OCI-M1 (cell line): Measurements from ENCODE around the gene C11orf87.

Experiments used
- DNase-seq: peaks from one replicate; lab custom pipeline; 2025; lab: John Stamatoyannopoulos, UW

The C11orf87 gene

GRCh38 chr11:109421981-109422869 is at the start of gene C11orf87:
Gene C11orf87 (plus strand): TSS chr11:109422190. CDS start chr11:109423634, 1,444 bp downstream.
- DNase-seq, result no peak

DNA sequence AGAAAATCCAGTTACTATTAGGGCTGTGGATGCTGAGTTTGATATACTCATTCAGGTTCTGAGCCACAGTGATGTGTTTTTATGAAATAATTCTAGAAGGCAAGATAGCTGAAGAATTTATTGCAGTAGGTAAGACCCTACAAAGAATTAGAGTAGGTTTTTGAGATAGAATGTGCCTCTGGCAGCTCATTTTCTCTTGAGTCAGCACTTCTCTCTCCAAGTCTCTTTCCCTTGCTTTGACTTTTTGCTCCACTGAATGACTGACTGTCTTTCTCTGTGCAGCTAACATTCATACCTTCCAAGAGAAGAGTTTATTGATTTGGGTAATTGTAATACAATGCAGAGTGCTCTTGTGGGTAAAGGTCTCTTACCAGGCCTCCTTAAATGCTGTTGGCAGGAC is 48.0 kb upstream of the C11orf87 start:
- DNase-seq, result no peak

GRCh38 chr11:109374441-109374840 is 47.5 kb upstream of the C11orf87 start:
- no peak for DNase-seq

DNA sequence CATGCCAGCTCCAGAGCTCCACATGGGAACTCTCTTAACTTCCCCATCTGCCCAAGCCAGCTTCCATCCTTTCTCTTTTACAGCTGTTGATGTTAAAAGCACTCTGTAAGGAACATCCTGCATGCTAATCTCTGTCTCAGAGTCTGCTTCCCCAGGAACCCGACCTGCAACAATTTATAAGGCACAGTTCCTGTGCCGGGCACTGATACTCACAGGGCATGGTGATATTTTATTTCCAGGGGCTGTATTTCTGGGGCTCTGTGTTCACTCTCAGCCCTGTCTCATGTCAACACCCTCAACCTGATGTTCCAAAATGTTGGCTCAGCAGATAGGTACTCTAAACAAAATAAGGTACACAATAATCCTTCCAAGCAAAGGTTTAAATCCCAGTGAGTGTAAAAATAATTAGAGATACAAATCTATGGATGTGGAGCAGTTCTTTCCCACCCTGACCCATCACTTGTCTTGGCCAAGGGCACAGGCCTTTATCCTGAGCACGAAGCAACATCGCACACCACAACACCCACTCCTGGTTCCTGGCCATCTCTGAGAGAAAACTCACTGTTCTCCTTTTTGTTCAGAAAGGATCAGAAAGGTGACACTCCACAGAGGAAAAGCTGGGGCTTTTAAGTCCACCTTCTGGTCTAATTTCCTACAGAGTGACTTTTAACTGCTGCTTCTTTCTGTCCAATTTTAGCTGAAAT is 44.8 kb upstream of the C11orf87 start:
- no peak for DNase-seq

DNA sequence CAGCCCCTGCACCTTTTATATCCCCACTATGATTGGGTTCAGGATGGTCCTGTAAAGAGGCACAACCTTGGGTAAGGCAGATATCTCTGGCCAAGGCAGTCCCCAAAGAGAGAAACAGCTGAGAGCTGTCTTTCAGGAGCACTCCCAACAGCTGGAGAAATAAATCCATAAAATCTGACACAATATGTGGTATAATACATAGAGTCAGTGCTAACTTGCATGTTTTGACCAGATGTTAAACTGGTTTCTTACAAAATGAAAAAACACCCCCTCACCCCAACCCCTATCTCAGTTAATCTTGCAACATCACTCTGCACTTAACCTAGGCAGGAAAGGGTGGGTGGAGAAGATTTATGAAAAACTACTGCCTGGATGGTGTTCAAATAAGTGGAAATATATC is 44.0 kb upstream of the C11orf87 start:
- DNase-seq, result no peak

- DNase-seq, result no peak
Observed at GRCh38 chr11:109383306-109383705, 38.7 kb upstream of the C11orf87 start.

GRCh38 chr11:109384873-109385272 is 37.1 kb upstream of the C11orf87 start:
- no peak for DNase-seq

DNA sequence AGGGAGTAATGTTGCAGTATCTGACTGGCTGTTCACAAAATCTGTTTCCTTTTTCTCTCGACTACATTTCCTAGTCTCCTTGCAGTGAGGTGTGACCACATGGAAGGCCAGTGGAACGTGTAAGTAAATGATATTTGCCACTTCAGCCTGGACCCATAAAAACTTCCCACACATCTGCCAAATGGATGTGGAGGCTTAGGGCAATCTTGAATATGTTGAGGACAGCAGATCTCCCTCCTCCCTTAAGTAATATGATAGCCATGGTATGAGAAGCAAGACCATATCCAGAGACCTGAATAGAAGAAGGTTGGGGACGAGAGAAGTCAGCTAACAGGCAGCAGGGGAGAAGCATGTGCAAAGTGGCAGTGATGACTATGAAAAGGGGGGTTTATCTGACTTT is 33.0 kb upstream of the C11orf87 start:
- no peak for DNase-seq

DNA sequence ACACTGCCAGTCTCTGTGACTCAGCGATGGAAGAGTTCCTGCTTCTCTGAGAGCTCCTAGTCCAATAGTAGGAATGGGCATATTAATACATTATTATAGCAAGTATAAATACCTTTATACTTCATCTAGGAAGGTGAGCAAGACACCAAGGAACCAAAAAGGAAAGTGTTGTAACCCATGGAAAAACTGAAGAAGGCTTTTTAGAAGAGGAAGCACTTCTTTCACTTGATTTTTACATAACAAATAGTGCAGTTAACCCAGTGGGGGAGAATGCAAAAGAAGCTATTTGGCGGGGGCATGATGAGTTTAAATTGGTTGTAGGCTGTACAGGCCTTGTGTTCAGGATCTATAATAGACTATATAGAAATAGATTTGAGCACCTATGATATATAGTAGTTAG is 31.2 kb upstream of the C11orf87 start:
- no peak for DNase-seq

- DNase-seq, result no peak
Observed at GRCh38 chr11:109401545-109401944, 20.4 kb upstream of the C11orf87 start.

GRCh38 chr11:109405671-109406070 is 16.3 kb upstream of the C11orf87 start:
- no peak for DNase-seq

GRCh38 chr11:109416601-109417000 is 5.4 kb upstream of the C11orf87 start:
- no peak for DNase-seq

DNA sequence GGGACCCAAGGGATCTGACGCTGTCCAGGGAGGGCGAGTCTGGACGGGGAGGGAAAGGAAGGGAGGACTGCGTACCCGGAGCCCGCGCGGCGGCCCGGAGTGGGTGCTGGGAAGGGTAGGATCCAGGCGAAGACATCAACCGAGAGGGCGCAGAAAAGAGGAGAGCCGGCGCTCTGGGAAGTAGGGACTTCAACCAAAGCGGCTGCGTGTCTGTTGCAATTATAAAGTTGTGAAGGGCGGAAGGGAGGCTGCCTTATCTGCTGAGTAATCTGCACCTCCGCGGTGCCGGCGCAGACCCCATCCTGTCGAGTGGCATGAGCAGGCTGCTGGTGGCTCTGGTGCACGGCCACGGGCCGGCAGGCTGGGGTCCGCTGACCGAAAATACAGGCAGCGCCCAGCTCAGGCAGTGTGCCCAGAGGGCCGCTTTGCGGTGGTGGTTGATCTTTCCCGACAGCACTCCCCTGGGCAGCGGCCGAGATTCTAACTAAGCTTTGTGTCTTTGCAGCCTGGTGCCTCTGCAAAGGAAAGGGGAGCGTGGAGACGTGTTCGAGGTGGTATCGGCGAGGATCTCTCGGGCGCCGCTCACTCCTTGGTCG is 978 bp downstream of the C11orf87 start:
- DNase-seq, result no peak

- no peak for DNase-seq
Observed at GRCh38 chr11:109423466-109424190, 1.6 kb downstream of the C11orf87 start.

GRCh38 chr11:109424901-109425300 is 2.9 kb downstream of the C11orf87 start:
- DNase-seq, result peak; percentile 55

DNA sequence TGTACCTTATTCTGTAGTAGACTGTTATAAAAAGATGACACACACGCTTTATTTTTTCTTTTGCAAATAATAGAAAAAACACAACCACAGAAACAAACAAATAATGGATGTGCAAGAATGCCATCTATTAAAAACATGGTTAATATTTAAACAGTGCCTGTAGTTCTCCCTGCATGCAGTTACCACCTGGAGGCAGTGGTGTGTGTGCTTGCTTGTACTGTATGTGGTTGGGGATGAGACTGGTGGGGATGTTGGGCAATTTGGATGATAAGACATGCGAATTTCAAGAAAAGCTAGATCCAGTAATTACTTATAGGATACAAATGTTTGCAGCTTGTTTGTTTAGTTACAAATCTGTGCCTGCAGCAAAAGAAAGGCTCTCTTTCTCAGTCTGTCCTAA is 3.6 kb downstream of the C11orf87 start:
- DNase-seq, result peak; percentile 20

DNA sequence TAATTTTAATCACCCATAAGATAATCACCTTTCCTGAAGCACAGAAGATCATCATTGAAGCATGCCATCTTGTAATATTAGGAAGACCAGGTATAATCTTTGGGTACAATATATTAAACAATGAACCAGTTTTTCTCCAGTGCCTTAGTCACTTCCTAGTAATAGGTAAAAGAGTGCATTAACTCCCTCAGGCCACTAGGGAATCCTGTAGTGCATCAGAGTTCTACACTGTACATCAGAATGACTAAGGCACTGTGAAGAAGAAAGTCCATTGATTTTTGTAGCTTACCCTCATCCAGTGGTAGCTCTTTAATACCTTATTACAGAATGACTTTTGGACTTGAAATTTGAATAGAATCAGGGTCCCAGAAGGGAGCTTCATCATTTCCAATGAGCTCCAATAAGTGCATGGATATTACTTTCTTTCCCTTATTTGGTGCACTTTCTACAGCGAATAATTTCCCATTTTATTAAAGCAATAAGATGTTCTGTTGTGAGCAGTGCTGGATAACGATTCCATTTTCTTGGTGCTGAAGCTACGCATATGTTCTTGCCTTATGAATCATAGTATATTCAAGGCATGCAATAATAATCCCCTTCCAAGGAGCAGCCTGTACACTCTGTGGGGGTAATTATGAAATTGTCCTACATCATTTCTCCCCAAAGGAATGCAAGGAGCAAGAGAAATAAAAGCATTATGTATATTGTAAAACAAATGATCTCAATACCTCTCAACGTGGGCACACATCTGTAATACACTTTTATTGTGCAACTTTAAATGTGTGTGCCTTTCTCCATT is 4.7 kb downstream of the C11orf87 start:
- DNase-seq, result peak; percentile 59

GRCh38 chr11:109432105-109432504 is 10.1 kb downstream of the C11orf87 start:
- no peak for DNase-seq

DNA sequence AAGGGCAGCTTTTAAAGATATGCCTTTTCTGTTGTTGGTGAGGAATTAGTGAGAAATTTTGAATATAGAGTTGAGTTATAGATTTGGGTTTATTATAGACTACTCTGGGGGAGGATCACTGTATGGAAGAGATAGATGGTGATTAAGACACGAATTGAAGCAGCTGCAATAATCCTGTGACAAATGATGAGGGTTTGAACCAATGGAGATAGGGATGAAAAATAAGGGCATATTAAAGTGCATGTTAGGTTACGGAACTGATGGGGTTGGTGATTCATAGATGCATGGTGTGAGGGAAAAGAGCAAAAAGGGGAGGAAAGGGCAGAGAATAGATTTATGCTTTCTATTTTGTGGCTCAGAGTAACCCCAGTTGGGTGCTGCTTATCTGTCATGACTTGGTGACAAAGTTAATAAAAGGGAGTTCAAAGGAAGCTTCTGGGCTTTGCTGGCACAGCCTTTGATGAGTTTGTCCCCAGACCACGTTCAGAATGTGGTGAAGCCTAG is 11.8 kb downstream of the C11orf87 start:
- DNase-seq, result no peak

- no peak for DNase-seq
Observed at GRCh38 chr11:109435121-109435742, 13.2 kb downstream of the C11orf87 start.

DNA sequence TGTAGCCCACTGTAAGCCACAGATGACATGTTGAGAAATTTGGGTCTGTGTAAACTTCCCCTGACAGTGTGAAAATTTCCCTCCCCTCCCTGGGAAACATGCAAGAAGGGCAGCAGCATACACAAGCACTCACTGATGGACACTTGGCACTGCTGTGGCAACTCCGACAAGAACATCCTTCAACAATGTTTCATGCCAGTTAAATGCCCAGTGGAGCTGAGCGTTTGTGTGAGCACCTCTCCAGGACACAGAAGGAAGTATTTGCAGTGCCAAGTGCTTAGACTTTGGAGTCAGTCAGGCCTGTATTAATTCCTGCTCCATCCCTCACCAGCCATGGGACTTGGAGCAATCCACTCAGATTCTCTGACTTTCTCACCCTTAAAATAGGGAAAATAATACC is 17.7 kb downstream of the C11orf87 start:
- DNase-seq, result no peak
